Esophagus squamous epithelium (tissue), 5 donors: ENCODE measurements around the gene CTIF. TPM values are rescaled to one million over a fixed set of nuclear protein-coding genes. Genes with fewer than 3 reads are reported as not detected.

ENCODE experiments used
- DNase-seq: peaks from one replicate; lab custom pipeline; 2025; lab: John Stamatoyannopoulos, UW
- H3K27ac ChIP-seq, 4 donors: fragments of 200-600 bp; sonication (generic); one replicate each; pipeline ENCODE4 v1.5.1; 2016 to 2019; ENCODE audit warnings: mild to moderate bottlenecking in 1 of 4
- H3K27me3 ChIP-seq, 4 donors: fragments of 200-600 bp; sonication (generic); 1 replicate in 3 of 4; 2 replicates in 1 of 4; pipeline versions ENCODE4 v1.5.1 to v1.6.0; 2017 to 2021; ENCODE audit warnings: antibody characterized with exemption in 1 of 4
- H3K36me3 ChIP-seq, 3 donors: fragments of 200-600 bp; sonication (generic); one replicate each; pipeline ENCODE4 v1.5.1; 2016 to 2019
- H3K4me1 ChIP-seq, 3 donors: fragments of 200-600 bp; sonication (generic); one replicate each; pipeline ENCODE4 v1.5.1; 2017 to 2019
- H3K4me3 ChIP-seq, 4 donors: fragments of 200-600 bp; sonication (generic); 1 replicate in 3 of 4; 2 replicates in 1 of 4; pipeline ENCODE4 v1.5.1; 2016 to 2019; ENCODE audit warnings: mild to moderate bottlenecking in 2 of 4, moderate library complexity in 1 of 4
- H3K9me3 ChIP-seq, 3 donors: fragments of 200-600 bp; sonication (generic); one replicate each; pipeline ENCODE4 v1.5.1; 2016 to 2019
- CTCF ChIP-seq, 6 experiments: fragments of 450-650 bp in 4 of 6; fragments of 200-600 bp in 2 of 6; sonication (generic) in 2 of 6; IDR thresholded peaks; one replicate each; pipeline ENCODE4 v1.5.1; 2016 to 2019; ENCODE audit warnings: antibody characterized with exemption in 6 of 6, mild to moderate bottlenecking in 4 of 6, moderate library complexity in 4 of 6
- POLR2A ChIP-seq, 4 donors: fragments of 450-650 bp; IDR thresholded peaks; one replicate each; pipeline ENCODE4 v1.6.1; 2017; ENCODE audit warnings: antibody characterized with exemption in 4 of 4, mild to moderate bottlenecking in 4 of 4, moderate library complexity in 3 of 4
- WGBS, 2 donors: methylation state at CpG; one replicate each; pipeline ENCODE4 v1.1.5; 2018; 5-methylcytosine and 5-hydroxymethylcytosine counted together
- intact Hi-C: fragments of 100-400 bp; cut with DNase I; formaldehyde crosslinking; loops from one replicate; pipeline ENCODE4 v1.15.0; 2022
- small RNA-seq, 4 donors: library from RNA; depleted of rRNA; stranded (forward); fragments of <200 nt; gene quantifications; one replicate each; pipeline ENCODE3, GENCODE V24; 2016
- total RNA-seq, 4 donors: library from RNA; depleted of rRNA; stranded (reverse); fragments of >200 nt; gene quantifications; one replicate each; pipeline ENCODE4 v1.1.0, GENCODE V29; 2016
- donor health status: DM: yes; HTN: yes; CAD: no.

CTIF gene
- total RNA-seq, 4 donors from 2014 or later, result 4.7 to 24.2 (median 10.2) TPM

DNA sequence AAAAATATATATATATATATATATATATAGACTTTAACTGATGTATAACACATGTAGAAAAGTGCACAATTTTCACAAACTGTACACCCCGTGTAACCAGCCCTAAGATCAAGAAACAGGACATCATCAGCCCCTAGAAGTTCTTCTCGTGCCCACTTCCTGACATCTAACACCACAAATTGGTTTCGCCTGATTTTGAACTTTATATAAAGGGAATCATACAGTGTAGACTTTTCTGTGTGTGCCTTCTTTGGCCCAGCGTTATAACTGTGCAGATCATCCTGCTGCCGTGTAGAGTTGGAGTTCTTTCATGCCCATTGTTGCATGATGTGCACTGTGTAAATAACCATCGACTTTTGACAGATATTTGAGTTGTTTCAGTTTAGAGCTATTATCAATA, 370.9 kb downstream of the CTIF start:
- H3K9me3 ChIP-seq, result peaks cover 0 to 3% (median 1%) of the 10 kb centered on the region in 3 donors
- no peak overlapping the region for H3K4me3 ChIP-seq
- 57 to 62% methylated on average over 6 of the region's 6 CpGs for WGBS, 2 donors
- peaks cover 0 to 4% (median 0%) of the 10 kb centered on the region in 3 donors for H3K4me1 ChIP-seq
- H3K27me3 ChIP-seq, result no peaks in the 10 kb centered on the region
- no peaks in the 10 kb centered on the region for H3K36me3 ChIP-seq
- H3K27ac ChIP-seq, result no peak overlapping the region
- TF ChIP-seq POLR2A (IDR thresholded peaks at IDR 0.05), result no peak
- TF ChIP-seq CTCF (IDR thresholded peaks at IDR 0.05), result no peak
- intact Hi-C loops, result no loop called here
- no peak for DNase-seq

GRCh38 chr18:48910972-48911545, 372.2 kb downstream of the CTIF start:
- Histone ChIP-seq H3K4me1 (peaks cover 0 to 10% (median 0%) of the 10 kb centered on the region in 3 donors), H3K9me3 (no peaks in the 10 kb centered on the region), H3K4me3 (no peak overlapping the region), H3K27me3 (no peaks in the 10 kb centered on the region), H3K36me3 (no peaks in the 10 kb centered on the region), H3K27ac (no peak overlapping the region)
- DNase-seq, result no peak
- intact Hi-C loops, result no loop called here
- 83 to 84% methylated on average over 7 to 15 of the region's 17 CpGs for WGBS, 2 donors
- no peak for TF ChIP-seq POLR2A (IDR thresholded peaks at IDR 0.05)
- TF ChIP-seq CTCF (IDR thresholded peaks at IDR 0.05), result no peak

Small RNA genes within 50 kb of the gene (small RNA-seq; reads per million reads assigned to genes)
- 0 to 0.30 (median 0.07) reads per million in 4 donors for gene MIR4743

Other genes starting within 250 kb of the CTIF start
- 10 to 100 TPM; 38.2 to 92.3 (median 52.4) TPM for gene ZBTB7C, start 129.6 kb upstream of the CTIF start, total RNA-seq